GM12891 (cell line): ENCODE measurements around the gene L1CAM.
A peak's percentile ranks its signal among the peaks of the same experiment; 100 is the strongest.

Experiments used
- DNase-seq: peaks from one replicate; pipeline ENCODE4 v3.0.0; 2011; ENCODE audit warnings: low spot score; ENCODE audit not compliant: insufficient read length
- FAIRE-seq: peaks from 2 replicates; lab custom pipeline; 2011; peaks lifted over from hg19 to GRCh38; lab: Jason Lieb, UNC
- PAX5 ChIP-seq: IDR thresholded peaks from 2 replicates; pipeline ENCODE4 v1.6.1; 2011; ENCODE audit warnings: low read length, moderate library complexity, mild to moderate bottlenecking; ENCODE audit not compliant: insufficient read depth, severe bottlenecking
- POLR2A ChIP-seq: IDR thresholded peaks from 2 replicates; pipeline ENCODE4 v1.6.1; 2011; ENCODE audit warnings: low read depth, low read length, control low read depth
- POLR2AphosphoS5 ChIP-seq: IDR thresholded peaks from 2 replicates; pipeline ENCODE4 v1.6.1; 2011; ENCODE audit warnings: low read depth, low read length, control low read depth
- POU2F2 ChIP-seq: IDR thresholded peaks from 2 replicates; pipeline ENCODE4 v1.6.1; 2011; ENCODE audit warnings: low read depth, mild to moderate bottlenecking, control low read depth, low read length, moderate library complexity
- SPI1 ChIP-seq: IDR thresholded peaks from 2 replicates; pipeline ENCODE4 v1.6.1; 2011; ENCODE audit warnings: low read depth, low read length, control low read depth
- TAF1 ChIP-seq: IDR thresholded peaks from 2 replicates; pipeline ENCODE4 v1.6.1; 2011; ENCODE audit warnings: low read depth, low read length, control low read depth

L1CAM gene

GRCh38 chrX:153870791-153871360 is 15.1 kb downstream of the L1CAM start:
- TF ChIP-seq POLR2A (no peak), TAF1 (no peak), POU2F2 (no peak), SPI1 (no peak), POLR2AphosphoS5 (no peak), PAX5 (no peak)
- FAIRE-seq: no peak
- peak; percentile 22 for DNase-seq

GRCh38 chrX:153870288-153870690 is 15.7 kb downstream of the L1CAM start:
- peak; percentile 9 for DNase-seq
- TF ChIP-seq TAF1: no peak
- TF ChIP-seq POLR2A: no peak
- TF ChIP-seq POU2F2: no peak
- no peak for TF ChIP-seq PAX5
- no peak for TF ChIP-seq POLR2AphosphoS5
- no peak for TF ChIP-seq SPI1
- no peak for FAIRE-seq

GRCh38 chrX:153869473-153870287 is 16.3 kb downstream of the L1CAM start:
- no peak for FAIRE-seq
- TF ChIP-seq POLR2A (no peak), POLR2AphosphoS5 (no peak), POU2F2 (no peak), TAF1 (no peak), PAX5 (no peak)
- DNase-seq: peak; percentile 1

- FAIRE-seq: no peak
- peak; percentile 3 for DNase-seq
- no peak for TF ChIP-seq SPI1
- no peak for TF ChIP-seq POLR2A
- no peak for TF ChIP-seq PAX5
- no peak for TF ChIP-seq POU2F2
- no peak for TF ChIP-seq TAF1
- TF ChIP-seq POLR2AphosphoS5: no peak
Observed at GRCh38 chrX:153868576-153869472, 17.1 kb downstream of the L1CAM start.

GRCh38 chrX:153867671-153868070 is 18.3 kb downstream of the L1CAM start:
- no peak for TF ChIP-seq POLR2AphosphoS5
- TF ChIP-seq PAX5: no peak
- no peak for TF ChIP-seq TAF1
- no peak for TF ChIP-seq POU2F2
- no peak for TF ChIP-seq SPI1
- TF ChIP-seq POLR2A: no peak
- no peak for DNase-seq
- no peak for FAIRE-seq

GRCh38 chrX:153867139-153867538 is 18.8 kb downstream of the L1CAM start:
- DNase-seq: peak; percentile 2
- no peak for FAIRE-seq
- no peak for TF ChIP-seq POLR2A
- no peak for TF ChIP-seq PAX5
- TF ChIP-seq POLR2AphosphoS5: no peak
- no peak for TF ChIP-seq SPI1
- no peak for TF ChIP-seq POU2F2

- FAIRE-seq (no peak), DNase-seq (no peak)
- TF ChIP-seq POLR2AphosphoS5 (no peak), PAX5 (no peak), POLR2A (no peak), TAF1 (no peak), POU2F2 (no peak), SPI1 (no peak)
Observed at GRCh38 chrX:153866302-153867019, 19.5 kb downstream of the L1CAM start.

- DNase-seq (no peak), FAIRE-seq (no peak)
- no peak for TF ChIP-seq POLR2A
Observed at GRCh38 chrX:153865685-153866084, 20.3 kb downstream of the L1CAM start.

- TF ChIP-seq PAX5: no peak
- no peak for TF ChIP-seq SPI1
- TF ChIP-seq POU2F2: no peak
- TF ChIP-seq POLR2AphosphoS5: no peak
- TF ChIP-seq TAF1: no peak
- no peak for TF ChIP-seq POLR2A
- peak; percentile 2 for DNase-seq
- no peak for FAIRE-seq
Observed at GRCh38 chrX:153865321-153865580, 20.7 kb downstream of the L1CAM start.
